CD14-positive monocyte (primary cell): Measurements from ENCODE around the gene TAGAP. TPM values are rescaled to one million over a fixed set of nuclear protein-coding genes. Genes with fewer than 3 reads are reported as not detected.
A peak's percentile ranks its signal among the peaks of the same experiment; 100 is the strongest.

Experiments
- DNase-seq, 3 donors: peaks; one replicate each; pipeline ENCODE4 v3.0.0-alpha.2; 2011 to 2022
- H2AFZ ChIP-seq: 2 replicates; pipeline ENCODE4 v1.6.0; 2012; ENCODE audit warnings: mild to moderate bottlenecking, low read depth, low read length, inconsistent platforms; ENCODE audit not compliant: insufficient read depth, poor library complexity, severe bottlenecking
- H3K27ac ChIP-seq, 2 donors: 1 replicate in 1 of 2; 2 replicates in 1 of 2; pipeline ENCODE4 v1.5.1; 2012 to 2013; ENCODE audit warnings: low read length in 2 of 2, control low read depth in 1 of 2, inconsistent platforms in 1 of 2, low read depth in 1 of 2, mild to moderate bottlenecking in 1 of 2
- H3K27me3 ChIP-seq, 2 donors: one replicate each; pipeline versions ENCODE4 v1.6.0 to v1.6.1; 2011 to 2013; ENCODE audit warnings: low read length in 2 of 2; ENCODE audit not compliant: control insufficient read depth in 2 of 2, insufficient read depth in 2 of 2
- H3K36me3 ChIP-seq, 2 donors: replicated peaks in 1 of 2; 1 replicate in 1 of 2; 2 replicates in 1 of 2; pipeline versions ENCODE4 v1.5.1 to v1.6.1; 2012 to 2013; ENCODE audit warnings: low read length in 2 of 2, control low read depth in 1 of 2, inconsistent platforms in 1 of 2, mild to moderate bottlenecking in 1 of 2; ENCODE audit not compliant: insufficient read depth in 2 of 2, control insufficient read depth in 1 of 2
- H3K4me1 ChIP-seq, 2 donors: 1 replicate in 1 of 2; 2 replicates in 1 of 2; pipeline versions ENCODE4 v1.5.1 to v1.6.1; 2012 to 2013; ENCODE audit warnings: low read length in 2 of 2, control low read depth in 1 of 2, inconsistent platforms in 1 of 2, mild to moderate bottlenecking in 1 of 2, moderate library complexity in 1 of 2; ENCODE audit not compliant: insufficient read depth in 2 of 2, control insufficient read depth in 1 of 2
- H3K4me2 ChIP-seq: replicated peaks from 2 replicates; pipeline ENCODE3; 2012; ENCODE audit warnings: low read length, moderate library complexity, mild to moderate bottlenecking; ENCODE audit not compliant: poor library complexity, severe bottlenecking; ENCODE audit errors: extremely low read depth
- H3K4me3 ChIP-seq, 3 experiments: fragments of 200-600 bp in 1 of 3; sonication (generic) in 1 of 3; replicated peaks in 1 of 3; 1 replicate in 2 of 3; 2 replicates in 1 of 3; pipeline ENCODE4 v1.5.1; 2011 to 2013; ENCODE audit warnings: low read length in 3 of 3, mild to moderate bottlenecking in 3 of 3, control low read depth in 2 of 3, low read depth in 2 of 3, inconsistent platforms in 1 of 3, moderate library complexity in 1 of 3
- H3K79me2 ChIP-seq: 2 replicates; pipeline ENCODE4 v1.6.0; 2012; ENCODE audit warnings: mild to moderate bottlenecking, control low read depth, inconsistent platforms, low read length, moderate library complexity; ENCODE audit not compliant: insufficient read depth
- H3K9ac ChIP-seq: 2 replicates; pipeline ENCODE4 v1.6.0; 2017; ENCODE audit warnings: low read length, mild to moderate bottlenecking; ENCODE audit not compliant: insufficient read depth, poor library complexity, severe bottlenecking
- H3K9me3 ChIP-seq, 2 donors: replicated peaks in 1 of 2; 1 replicate in 1 of 2; 2 replicates in 1 of 2; pipeline versions ENCODE4 v1.5.1 to v1.6.1; 2012 to 2013; ENCODE audit warnings: low read length in 2 of 2, control low read depth in 1 of 2; ENCODE audit not compliant: control insufficient read depth in 1 of 2, insufficient read depth in 1 of 2
- H4K20me1 ChIP-seq: 2 replicates; pipeline ENCODE4 v1.6.0; 2012; ENCODE audit warnings: mild to moderate bottlenecking, low read length, control low read depth, moderate library complexity; ENCODE audit not compliant: insufficient read depth
- H3K27ac Mint-ChIP-seq, 7 donors: one replicate each; pipeline ENCODE4 v1.8.0; 2020; ENCODE audit warnings: mild to moderate bottlenecking in 7 of 7, mixed read lengths in 7 of 7, moderate library complexity in 6 of 7, inconsistent platforms in 2 of 7
- H3K27me3 Mint-ChIP-seq, 3 donors: one replicate each; pipeline ENCODE4 v1.8.0; 2021 to 2022; ENCODE audit warnings: low read depth in 3 of 3, mild to moderate bottlenecking in 3 of 3, mixed read lengths in 3 of 3, moderate library complexity in 3 of 3, inconsistent platforms in 1 of 3
- H3K36me3 Mint-ChIP-seq, 2 donors: one replicate each; pipeline ENCODE4 v1.8.0; 2020; ENCODE audit warnings: mixed read lengths in 2 of 2, inconsistent platforms in 1 of 2, mild to moderate bottlenecking in 1 of 2
- H3K4me1 Mint-ChIP-seq: one replicate; pipeline ENCODE4 v1.8.0; 2020; ENCODE audit warnings: mild to moderate bottlenecking, mixed read lengths
- H3K4me3 Mint-ChIP-seq, 2 donors: one replicate each; pipeline ENCODE4 v1.8.0; 2020; ENCODE audit warnings: mild to moderate bottlenecking in 2 of 2, mixed read lengths in 2 of 2, moderate library complexity in 1 of 2
- H3K9me3 Mint-ChIP-seq, 7 donors: one replicate each; pipeline ENCODE4 v1.8.0; 2020 to 2022; ENCODE audit warnings: mixed read lengths in 7 of 7, mild to moderate bottlenecking in 6 of 7, moderate library complexity in 6 of 7, inconsistent platforms in 2 of 7
- CTCF ChIP-seq: fragments of 200-600 bp; IDR thresholded peaks from one replicate; pipeline ENCODE4 v1.8.0; 2022; ENCODE audit warnings: antibody characterized with exemption, mild to moderate bottlenecking
- WGBS: methylation state at CpG from one replicate; pipeline ENCODE4 v1.1.5; 2013; ENCODE audit warnings: missing lambda C conversion rate; ENCODE audit not compliant: insufficient coverage; 5-methylcytosine and 5-hydroxymethylcytosine counted together
- intact Hi-C, 2 donors: fragments of 100-400 bp; cut with micrococcal nuclease; formaldehyde crosslinking; loops; one replicate each; pipeline versions ENCODE4 v1.15.0 to v1.15.1; 2023
- polyA plus RNA-seq, 3 donors: library from polyadenylated mRNA; depleted of rRNA in 1 of 3; unstranded in 2 of 3; stranded (reverse) in 1 of 3; fragments of 300-500 nt in 2 of 3; fragments of >200 nt in 1 of 3; fragmentation: Illumina TruSeq in 2 of 3; gene quantifications; 1 replicate in 2 of 3; 2 replicates in 1 of 3; pipeline ENCODE4 v1.2.3, GENCODE V29; 2012 to 2021

Gene TAGAP
- polyA plus RNA-seq, 3 donors: 51.9 to 299 (median 59.1) TPM

DNA sequence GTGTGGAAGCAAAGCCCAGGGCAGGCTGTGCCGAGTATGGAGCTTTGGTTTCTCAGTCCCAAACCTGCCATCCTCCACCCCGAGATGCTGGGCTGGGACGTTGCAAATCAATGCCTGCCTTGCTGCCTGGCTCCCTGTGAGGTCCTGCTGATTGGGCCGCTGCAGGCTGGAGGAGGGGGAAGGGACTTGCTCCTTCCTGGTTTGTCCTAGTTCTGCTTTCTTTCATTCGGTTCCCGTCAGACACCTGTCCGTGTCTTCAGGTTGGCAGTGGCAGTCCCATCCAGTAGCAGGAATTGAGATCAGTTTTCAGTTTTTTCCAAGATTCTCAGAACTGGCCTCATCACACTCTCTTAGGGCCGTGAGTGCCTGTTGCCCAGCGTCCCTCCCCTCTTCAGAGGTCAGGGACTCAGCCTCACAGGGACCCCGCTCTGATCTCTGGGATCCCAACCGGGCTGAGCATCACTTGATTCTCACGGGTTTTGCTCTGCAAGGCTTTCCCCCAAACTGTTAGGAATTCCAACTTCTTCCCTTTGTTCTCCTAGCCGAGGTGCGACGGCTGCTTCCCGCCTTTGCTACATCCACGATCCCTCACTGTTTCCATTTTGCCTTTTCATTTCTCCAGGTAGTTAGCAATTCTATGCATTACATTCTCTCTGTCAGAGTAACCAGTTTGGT is 24.2 kb upstream of the TAGAP start:
- Mint-ChIP-seq H3K27me3 (peaks cover 0 to 4% (median 2%) of the 10 kb centered on the region in 3 donors), H3K36me3 (peaks cover 0 to 11% of the 10 kb centered on the region in 2 donors), H3K4me1 (peaks cover 27% of the 10 kb centered on the region), H3K9me3 (no peaks in the 10 kb centered on the region), H3K27ac (no peak overlapping the region), H3K4me3 (peak overlapping the region; percentile 11 to 77)
- no peaks in the 10 kb centered on the region for H3K9me3 ChIP-seq
- H3K27ac ChIP-seq: no peak overlapping the region
- H3K4me1 ChIP-seq: peaks cover 24 to 26% of the 10 kb centered on the region in 2 donors
- no peaks in the 10 kb centered on the region for H3K36me3 ChIP-seq
- DNase-seq: peak in 2 of 3 donors; percentile 46 to 55
- H3K79me2 ChIP-seq: no peaks in the 10 kb centered on the region
- TF ChIP-seq CTCF: no peak
- 60% methylated on average over 14 of the region's 17 CpGs for WGBS
- H3K4me2 ChIP-seq: peak overlapping the region; percentile 47
- H4K20me1 ChIP-seq: no peaks in the 10 kb centered on the region
- peak overlapping the region in 1 of 3 experiments; percentile 31 for H3K4me3 ChIP-seq
- intact Hi-C loops: no loop called here
- H3K9ac ChIP-seq: no peak overlapping the region
- H2AFZ ChIP-seq: no peak overlapping the region
- no peaks in the 10 kb centered on the region for H3K27me3 ChIP-seq

DNA sequence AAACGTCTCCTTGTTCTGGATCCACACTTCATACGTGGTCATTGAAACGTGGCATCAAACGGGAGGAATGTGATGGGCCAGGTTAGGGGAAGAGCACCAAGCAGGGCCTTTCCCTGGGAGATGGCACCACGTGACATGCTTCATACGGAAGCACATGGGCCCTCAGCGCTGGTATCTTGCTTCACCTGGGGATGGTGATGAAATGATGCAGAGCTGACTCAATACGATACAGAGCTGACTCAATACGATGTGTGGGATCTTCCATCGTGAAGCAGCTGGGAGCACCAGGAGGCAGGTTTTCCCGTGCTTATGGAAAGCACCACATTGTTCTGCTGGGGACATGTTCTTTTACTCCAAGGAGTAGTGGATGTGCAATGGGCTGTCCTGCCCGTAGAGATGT is 22.5 kb upstream of the TAGAP start:
- 92% methylated on average over 11 of the region's 12 CpGs for WGBS

More for the DNA sequence above, 22.5 kb upstream of the TAGAP start:
- H3K4me1 Mint-ChIP-seq: peaks cover 44% of the 10 kb centered on the region
- Histone ChIP-seq H4K20me1 (no peaks in the 10 kb centered on the region), H3K79me2 (no peaks in the 10 kb centered on the region), H3K9ac (no peak overlapping the region), H3K4me3 (no peak overlapping the region), H3K27me3 (no peaks in the 10 kb centered on the region), H3K9me3 (no peaks in the 10 kb centered on the region), H3K4me2 (no peak overlapping the region), H2AFZ (no peak overlapping the region), H3K36me3 (no peaks in the 10 kb centered on the region), H3K27ac (no peak overlapping the region), H3K4me1 (peaks cover 41 to 43% of the 10 kb centered on the region in 2 donors)
- H3K9me3 Mint-ChIP-seq: no peaks in the 10 kb centered on the region
- no peak overlapping the region for H3K4me3 Mint-ChIP-seq
- peaks cover 0 to 11% of the 10 kb centered on the region in 2 donors for H3K36me3 Mint-ChIP-seq
- H3K27me3 Mint-ChIP-seq: peaks cover 0 to 3% (median 2%) of the 10 kb centered on the region in 3 donors
- no peak for TF ChIP-seq CTCF
- DNase-seq: peak in 1 of 3 donors; percentile 64
- intact Hi-C loops: no loop called here
- H3K27ac Mint-ChIP-seq: peak overlapping the region in 1 of 7 donors; percentile 34
